Sciatic nerve (tissue), 2 donors: ENCODE measurements around the gene SUPV3L1. TPM values are rescaled to one million over a fixed set of nuclear protein-coding genes. Genes with fewer than 3 reads are reported as not detected.

Source experiments
- ATAC-seq: fragments of 200-7000 bp; cut with Tn5 transposase; one replicate; pipeline ENCODE4 v1.9.1; 2020; ENCODE audit warnings: mild to moderate bottlenecking, moderate library complexity
- DNase-seq: peaks from one replicate; pipeline ENCODE4 v3.0.0-alpha.2; 2020; ENCODE audit warnings: low spot score
- intact Hi-C: fragments of 100-400 bp; cut with DNase I; formaldehyde crosslinking; loops from one replicate; pipeline ENCODE4 v1.14.2; 2022
- total RNA-seq: library from RNA; stranded (reverse); fragmentation: NEBNext Ultra II Directional; extraction: Animal tissue kit (Norgen Biotek cat#: 25700); gene quantifications from one replicate; pipeline ENCODE4 v1.2.1, GENCODE V29; 2021
- donor health status: DM: no; HTN: no; CAD: no.
- donor health status: DM: no; HTN: no; CAD: no.

Gene SUPV3L1
- total RNA-seq, 1 donor from 2014 or later, result 22.7 TPM

DNA sequence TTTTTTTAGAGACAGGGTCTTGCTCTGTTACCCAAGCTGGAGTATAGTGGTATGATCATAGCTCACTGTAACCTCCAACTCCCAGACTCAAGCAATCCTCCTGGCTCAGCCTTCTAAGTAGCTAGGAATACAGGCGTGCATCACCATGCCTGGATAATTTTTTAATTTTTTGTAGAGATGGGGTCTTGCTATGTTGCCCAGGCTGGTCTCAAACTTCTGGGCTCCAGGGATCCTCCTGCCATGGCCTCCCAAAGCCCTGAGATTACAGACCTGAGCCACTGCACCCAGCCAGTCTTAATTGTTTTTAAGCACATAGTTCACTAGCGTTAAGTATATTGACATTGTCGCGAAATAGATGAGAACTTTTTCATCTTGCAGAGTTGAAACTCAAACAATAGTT lies 2.0 kb downstream of the SUPV3L1 start:
- intact Hi-C loops, result no loop called here
- DNase-seq (no peak), ATAC-seq (no peak)

DNA sequence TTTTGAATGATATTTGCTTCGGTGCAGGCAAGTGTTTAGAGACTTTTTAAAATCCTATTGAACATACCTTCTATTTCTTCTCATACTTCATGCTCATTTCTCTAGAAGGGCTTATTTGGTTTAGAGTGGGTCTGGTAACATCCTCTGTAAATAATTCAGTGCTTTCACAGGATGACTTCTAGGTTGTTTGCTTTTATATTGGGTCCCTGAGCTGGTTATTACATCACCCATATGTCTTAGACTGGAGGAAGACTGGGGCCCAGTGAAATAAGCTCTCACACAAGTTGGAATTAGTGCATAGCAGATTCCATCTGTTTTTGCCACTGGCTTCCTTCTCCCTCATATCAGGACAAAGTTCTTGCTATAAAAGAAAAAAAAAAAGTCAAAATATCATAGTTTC lies 6.5 kb downstream of the SUPV3L1 start:
- ATAC-seq, result no peak
- intact Hi-C loops, result no loop called here

DNA sequence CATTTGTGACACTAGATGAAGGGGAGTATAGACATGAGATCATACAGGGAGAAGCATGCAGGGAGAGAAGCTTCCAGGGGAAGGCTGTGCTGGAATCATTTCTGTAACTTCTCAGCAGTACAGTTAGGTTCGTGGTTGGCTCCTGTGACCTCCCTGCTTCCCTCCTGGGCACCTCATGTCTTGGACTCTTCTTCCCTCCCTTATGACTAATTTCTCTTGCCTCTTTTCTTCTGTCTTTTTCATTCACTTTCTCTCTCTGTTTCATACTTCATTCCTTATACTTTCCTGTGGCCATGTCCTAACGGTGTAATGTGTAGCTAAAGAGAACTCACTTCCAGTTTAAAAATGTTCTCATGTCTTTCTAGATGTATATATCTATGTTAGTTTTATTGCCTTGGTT lies 21.0 kb downstream of the SUPV3L1 start:
- DNase-seq (no peak), ATAC-seq (no peak)
- intact Hi-C loops, result no loop called here

More for the DNA sequence above, 6.5 kb downstream of the SUPV3L1 start:
- no peak for DNase-seq

DNA sequence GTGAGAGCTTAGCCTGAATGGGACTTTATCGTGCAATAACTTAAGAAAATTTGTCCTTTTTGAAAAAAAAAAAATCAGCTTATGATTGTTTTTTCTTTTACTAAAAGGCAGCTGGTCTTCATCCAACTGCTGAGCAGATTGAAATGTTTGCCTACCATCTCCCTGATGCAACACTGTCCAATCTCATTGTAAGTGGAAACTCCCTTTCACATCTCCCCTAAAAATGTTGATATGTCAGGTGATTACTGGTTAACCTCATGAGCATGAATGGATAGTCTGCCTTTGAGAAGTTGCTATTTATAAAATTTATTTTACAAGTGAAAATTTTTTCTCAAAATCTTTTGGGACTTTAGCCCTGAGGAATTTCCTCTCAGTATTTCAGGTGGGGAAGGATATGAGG lies 22.3 kb downstream of the SUPV3L1 start:
- no peak for ATAC-seq
- intact Hi-C loops, result no loop called here
- no peak for DNase-seq

DNA sequence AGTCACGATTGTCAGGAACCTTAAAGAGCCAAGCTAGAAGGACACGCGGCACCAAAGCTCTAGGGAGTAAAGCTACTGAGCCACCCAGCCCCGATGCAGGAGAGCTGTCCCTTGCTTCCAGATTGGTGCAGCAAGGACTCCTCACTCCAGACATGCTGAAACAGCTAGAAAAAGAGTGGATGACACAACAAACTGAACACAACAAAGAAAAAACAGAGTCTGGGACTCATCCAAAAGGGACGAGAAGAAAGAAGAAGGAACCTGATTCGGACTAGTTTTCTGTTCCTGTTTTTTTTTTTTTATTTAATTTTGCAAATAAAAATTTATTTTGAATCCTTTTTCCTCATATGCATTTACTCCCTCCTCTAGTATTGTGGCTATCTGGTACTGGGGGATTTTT lies 28.7 kb downstream of the SUPV3L1 start:
- no peak for ATAC-seq

DNA sequence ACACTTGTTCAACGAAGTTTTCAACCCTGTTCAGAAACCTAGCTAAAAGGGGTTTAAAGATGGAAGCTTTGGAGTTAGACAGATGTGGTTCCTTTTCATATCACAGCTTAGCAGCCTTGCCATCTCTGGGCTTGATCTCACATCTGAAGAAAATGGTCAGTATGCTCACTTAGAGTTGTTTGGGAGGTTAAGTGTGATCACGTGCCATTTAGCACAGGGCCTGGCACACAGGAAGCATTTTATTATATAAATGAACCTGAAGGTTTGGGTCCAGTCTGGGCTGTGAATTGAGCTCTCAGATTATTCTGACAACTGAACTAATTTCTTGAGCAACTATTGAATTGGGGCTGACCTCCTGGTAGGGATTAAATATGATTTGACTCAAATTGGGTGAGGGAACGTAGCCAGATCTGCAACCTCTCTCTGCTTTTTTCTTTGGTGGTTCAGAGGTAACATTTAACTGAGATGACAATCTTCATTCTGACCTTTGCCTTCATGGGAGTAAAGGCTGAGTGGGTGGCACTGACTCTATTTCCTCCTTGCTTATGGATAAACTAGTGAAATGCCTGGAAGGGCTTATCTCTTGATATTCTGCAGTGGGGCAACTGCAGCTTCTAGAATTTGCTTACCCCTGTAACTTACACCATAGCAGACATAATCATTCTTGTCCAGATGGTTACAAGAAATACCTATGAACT lies 29.9 kb downstream of the SUPV3L1 start:
- ATAC-seq, result no peak
- intact Hi-C loops, result no loop called here
- DNase-seq, result no peak

More for the DNA sequence above, 28.7 kb downstream of the SUPV3L1 start:
- intact Hi-C loops, result no loop called here
- DNase-seq, result no peak

DNA sequence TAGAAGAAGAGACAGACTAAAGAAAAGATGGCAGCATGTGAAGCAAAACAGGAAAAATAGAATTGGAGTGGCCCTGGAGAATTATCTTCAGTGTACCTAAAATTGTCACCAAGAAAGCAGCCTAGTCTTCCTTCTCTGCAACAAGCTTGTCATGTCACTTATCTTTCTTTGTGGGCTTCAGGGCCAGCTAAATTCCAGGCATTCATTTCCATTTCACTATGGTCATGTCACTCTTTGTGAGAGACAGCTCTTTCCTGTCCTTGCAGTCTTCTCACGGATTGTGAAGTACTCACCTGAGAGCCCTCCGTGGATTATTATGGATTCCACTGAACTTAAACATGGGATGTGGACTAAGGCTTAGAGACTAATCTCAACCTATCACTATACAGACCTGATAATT lies 31.1 kb downstream of the SUPV3L1 start:
- intact Hi-C loops, result no loop called here
- no peak for ATAC-seq
- no peak for DNase-seq

DNA sequence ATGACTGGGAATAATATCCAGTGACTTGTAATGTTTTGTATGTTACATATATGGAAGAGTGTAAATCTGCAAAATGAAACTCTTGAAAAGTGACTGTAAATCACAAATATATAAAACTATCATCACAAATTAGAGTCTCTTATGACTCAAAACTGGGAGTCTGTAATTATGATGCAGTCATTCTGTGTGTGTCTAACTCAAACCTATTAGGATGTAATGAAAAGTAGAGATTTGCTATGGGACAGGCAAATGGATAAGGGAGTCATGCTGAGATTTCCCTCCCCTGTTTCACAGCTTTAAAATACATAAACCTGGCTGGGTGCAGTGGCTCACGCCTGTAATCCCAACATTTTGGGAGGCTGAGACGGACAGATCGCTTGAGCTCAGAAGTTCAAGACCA lies 31.5 kb downstream of the SUPV3L1 start:
- intact Hi-C loops, result no loop called here

DNA sequence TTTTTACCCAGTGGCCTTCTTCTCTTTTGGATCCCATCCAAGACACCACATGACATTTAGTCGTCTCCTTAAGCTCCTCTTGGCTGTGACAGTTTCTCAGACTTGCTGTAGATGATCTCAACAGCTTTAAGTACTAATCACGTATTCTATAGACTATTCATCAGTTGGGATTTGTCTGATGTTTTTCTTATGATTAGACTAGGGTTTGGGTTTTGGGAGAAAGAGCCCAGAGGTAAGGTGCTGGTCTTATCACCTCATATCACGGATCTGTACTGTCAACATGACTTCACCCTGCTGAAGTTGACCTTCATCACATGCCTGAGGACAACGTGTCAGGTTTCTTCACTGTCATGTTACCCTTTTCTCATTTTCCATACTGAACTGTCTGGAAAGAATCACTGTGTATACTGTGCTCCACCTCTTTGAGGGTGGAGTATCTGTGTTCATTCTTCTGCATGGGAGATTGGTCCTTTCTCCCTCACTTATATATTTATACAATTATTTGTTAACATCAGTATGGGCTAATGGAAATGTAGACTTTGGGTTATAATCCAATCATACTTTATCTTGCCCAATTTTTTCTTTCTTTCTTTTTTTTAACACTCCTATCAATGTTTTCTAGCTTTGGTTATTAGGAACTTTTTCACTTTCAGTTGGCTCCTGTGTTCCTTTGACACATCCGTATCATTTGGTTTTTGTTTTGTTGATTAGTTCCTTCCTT lies 33.7 kb downstream of the SUPV3L1 start:
- intact Hi-C loops, result no loop called here
- ATAC-seq, result no peak
- DNase-seq, result no peak

More for the DNA sequence above, 31.5 kb downstream of the SUPV3L1 start:
- ATAC-seq, result no peak
- DNase-seq, result no peak

DNA sequence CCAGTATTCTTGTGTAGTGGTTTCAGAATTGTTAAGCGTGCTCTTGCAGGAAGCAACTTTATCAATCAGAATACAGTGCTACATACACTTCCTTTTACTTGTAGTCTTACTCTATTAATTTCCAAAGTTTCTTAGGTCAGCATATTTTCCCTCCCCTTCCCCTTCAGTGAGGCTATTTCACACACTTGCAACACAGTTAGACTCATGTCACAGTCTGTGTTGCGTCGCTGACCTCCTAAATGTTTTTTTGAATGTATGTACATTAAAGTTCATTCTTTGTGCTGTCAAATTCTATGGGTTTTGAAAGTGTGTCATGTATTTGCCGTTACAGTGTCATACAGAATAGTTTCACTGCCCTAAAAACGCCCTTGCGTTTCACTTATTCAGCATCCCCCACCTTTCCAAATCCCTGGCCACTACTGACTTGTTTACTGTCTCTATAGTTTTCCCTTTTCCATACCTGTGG lies 34.7 kb downstream of the SUPV3L1 start:
- DNase-seq (no peak), ATAC-seq (no peak)
- intact Hi-C loops, result no loop called here

DNA sequence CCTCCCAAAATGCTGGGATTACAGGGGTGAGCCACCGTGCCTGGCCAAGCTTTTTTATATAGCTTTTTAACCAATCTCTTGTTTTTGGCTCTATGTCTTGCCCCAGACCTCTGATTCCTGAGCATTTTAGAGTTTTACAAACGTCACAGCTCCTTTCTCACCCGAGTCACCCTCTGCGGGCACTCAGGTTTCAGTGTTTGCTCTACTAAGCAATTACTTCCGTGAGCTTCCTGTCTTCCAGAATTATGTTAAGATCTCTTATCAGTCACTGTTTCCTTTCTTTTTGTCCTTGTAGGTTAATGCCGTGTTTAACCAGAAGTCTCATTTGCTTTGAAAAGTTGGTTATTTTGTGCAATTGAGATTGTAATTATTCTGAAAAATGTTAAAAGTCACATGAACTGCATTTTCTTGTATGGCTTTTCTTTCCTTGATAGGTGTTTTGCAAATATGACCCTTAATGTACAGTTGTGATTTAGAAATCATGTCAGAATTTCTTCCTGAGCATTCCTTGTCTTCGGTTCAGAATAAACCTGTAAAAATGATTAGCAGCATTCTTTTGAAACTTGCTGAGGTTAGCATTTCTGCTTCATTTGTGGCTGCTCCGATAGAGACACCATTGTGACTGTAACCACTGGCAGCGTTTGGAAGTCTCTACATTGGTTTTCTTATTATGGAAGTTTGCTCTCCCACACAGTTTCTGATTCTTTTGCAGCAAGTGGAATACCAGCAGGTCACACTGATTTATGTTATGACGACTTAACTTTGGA lies 35.6 kb downstream of the SUPV3L1 start:
- DNase-seq, result no peak
- ATAC-seq, result no peak

DNA sequence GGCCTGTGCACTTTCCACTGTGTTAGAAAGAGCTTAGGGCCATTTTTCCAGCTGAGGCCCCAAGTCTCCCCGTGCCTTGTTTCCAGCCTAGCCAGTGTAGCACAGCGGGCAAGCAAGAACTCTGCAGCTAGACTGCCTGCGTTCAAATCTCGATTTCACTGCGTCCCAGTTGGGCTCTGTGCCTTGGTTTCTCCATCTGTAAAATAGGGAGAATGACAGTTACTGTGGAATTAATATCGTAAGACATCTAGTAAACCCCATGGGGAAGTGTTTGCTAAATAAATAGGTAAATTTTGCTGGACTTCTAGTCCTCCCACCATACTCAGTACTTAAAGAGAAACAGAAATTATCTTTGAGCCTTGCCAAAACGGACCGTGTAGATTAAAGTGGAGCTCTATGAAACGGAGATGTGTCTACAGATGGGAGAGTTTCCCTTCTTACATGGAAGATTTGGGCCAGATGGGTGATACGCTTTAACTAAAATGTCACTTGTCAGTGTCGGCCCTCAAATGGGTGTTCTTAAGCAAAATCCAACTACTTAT lies 36.6 kb downstream of the SUPV3L1 start:
- DNase-seq, result no peak
- no peak for ATAC-seq
- intact Hi-C loops, result no loop called here

More for the DNA sequence above, 35.6 kb downstream of the SUPV3L1 start:
- intact Hi-C loops, result no loop called here

DNA sequence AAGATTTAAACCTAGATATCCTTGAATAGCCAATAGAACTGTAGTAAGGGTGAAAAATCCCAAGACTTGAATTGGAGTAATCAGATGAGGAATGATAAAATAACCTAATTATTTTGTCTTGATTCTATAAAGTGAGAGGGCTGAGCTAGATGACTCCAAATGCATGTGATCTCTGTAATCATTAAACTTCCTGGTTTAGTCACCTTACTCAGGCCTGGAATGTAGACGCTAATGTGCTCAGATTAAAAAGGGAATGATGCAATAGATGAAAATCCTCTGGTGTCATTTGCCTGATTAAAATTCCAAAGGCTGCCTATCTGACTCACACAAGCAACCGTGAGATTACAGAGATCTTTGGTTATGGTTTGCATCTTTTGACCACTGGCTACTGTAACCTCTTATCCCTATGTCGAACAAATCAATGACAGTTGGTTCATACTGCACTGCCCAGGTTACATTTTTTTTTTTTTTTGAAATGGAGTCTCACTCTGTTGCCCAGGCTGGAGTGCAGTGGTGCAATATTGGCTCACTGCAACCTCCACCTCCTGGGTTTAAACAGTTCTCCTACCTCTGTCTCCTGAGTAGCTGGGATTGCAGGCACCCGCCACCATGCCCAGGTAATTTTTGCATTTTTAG lies 37.2 kb downstream of the SUPV3L1 start:
- no peak for DNase-seq
- intact Hi-C loops, result no loop called here
- no peak for ATAC-seq

DNA sequence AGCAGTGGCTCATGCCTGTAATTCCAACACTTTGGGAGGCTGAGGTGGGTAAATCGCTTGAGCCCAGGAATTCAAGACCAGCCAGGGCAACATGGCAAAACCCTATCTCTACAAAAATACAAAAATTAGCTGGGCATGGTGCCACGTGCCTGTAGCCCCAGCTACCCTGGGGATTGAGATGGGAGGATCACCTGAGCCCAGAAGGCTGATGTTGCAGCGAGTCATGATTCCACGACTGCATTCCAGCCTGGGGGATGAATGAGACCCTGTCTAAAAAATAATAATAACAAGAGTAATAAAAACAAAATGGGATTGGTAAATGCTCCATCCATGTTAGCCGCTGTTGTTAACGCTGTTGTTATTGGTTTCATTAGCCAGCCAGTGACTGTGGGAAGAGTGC lies 38.8 kb downstream of the SUPV3L1 start:
- DNase-seq, result no peak
- no peak for ATAC-seq
- intact Hi-C loops, result no loop called here

DNA sequence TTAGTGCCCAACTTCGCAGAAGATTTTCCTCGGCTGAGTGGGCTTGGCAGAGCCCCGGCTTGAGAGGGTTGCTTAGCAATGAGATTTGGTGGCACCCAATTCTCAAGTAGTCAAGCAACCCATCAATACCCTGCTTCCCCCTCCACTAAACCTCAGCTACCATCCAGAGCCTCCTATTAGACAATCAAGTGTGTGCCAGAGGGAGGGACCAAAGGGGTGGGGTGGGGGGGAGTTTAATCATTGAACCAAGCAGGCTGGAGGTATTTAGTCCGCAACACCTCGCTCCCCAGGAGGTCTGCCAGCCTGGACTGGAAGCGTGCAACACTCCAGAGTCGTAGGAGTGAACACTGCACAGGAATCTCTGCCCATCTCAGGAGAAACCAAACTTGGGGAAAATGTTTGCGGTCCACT lies 40.0 kb downstream of the SUPV3L1 start, which contains the start of gene HKDC1:
TSS of gene HKDC1 (plus strand) at position 292 of the 411 bp plus-strand sequence. CDS start at position 396, 104 bp downstream.
- ATAC-seq, result no peak
- intact Hi-C loops, result no loop called here
- no peak for DNase-seq

DNA sequence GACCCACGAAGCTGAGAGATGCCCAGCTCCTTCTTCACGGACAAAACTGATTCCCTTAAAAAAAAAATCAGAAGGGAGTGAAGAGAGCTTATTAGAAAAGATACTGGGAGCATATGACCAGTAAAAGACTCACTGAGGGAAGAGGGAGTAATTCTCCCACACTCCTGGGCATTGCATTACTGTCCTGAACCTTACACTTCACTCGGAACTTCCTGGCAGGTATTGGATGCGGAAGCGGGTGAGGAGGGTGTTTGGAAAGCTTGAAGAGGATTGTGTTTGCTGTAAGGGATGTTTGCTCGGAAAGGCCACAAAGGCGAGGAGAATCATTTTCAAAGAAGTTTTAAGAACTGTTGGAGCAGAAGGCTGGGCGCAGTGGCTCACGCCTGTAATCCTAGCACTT lies 40.5 kb downstream of the SUPV3L1 start:
- ATAC-seq, result no peak
- intact Hi-C loops, result no loop called here
- no peak for DNase-seq

DNA sequence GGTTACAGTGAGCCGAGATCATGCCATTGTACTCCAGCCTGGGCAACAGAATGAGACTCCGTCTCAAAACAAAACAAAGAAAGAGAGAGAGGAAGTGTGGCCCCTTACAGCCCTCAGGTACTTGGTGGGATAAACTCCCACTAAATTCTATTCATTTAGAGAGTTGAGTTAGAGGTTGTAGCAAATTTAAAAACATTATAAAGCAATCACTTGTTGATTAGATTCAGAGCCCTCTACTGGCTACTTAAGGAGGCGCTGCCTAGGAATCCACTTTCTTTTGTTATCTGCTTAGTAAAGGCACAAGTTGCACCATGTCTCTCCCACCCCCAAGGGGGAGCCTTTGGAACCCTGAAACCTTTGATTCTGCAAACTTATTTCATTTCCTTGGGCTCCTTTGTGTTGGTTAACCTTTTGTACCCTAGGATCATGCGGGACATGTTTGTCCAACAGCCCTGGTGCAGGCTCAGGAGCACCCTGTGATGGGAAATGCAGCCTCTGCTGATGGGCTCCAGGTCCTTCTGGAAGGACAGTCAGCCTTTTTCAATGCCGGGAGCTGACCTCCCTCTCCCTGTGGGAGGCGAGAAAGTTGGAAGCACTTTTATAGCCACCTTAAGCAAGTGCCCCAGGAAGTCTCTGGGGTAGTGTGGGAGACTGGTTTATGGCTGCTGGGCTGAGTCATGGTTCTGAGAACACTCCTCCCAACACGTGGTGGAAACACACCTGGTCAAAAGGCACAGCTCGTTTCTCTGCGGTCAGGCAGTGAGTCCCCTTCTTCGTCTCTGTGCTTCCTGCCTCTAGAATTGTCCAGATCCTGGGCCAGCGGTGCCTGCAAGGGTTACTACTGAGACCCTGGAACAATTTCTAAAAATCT lies 42.4 kb downstream of the SUPV3L1 start:
- intact Hi-C loops, result no loop called here
- ATAC-seq (peak; percentile 56), DNase-seq (no peak)

DNA sequence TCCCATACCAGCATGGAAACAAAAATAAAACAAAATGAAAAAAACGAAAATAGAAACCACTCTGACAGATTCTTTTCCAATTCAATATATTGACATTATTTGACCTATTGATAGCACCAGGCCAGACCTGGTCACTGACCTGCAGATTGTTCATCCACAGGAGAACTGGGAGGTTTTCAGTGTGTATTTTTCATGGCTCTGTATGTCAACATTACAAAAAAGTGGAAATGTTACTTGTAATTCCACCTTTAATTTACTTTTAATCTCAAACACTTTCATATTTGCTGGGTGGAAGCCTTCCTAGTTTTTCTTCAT lies 43.0 kb downstream of the SUPV3L1 start:
- intact Hi-C loops, result no loop called here
- ATAC-seq (no peak), DNase-seq (no peak)
